Umbilical cord (tissue), 2 donors: ENCODE measurements around the gene PEX26. TPM values are rescaled to one million over a fixed set of nuclear protein-coding genes. Genes with fewer than 3 reads are reported as not detected.
"Not testable (repeated sequence)": the region's sequence is repeated elsewhere in the genome, so short reads cannot be mapped to it uniquely, and the experiment has no call there.

ENCODE experiments used
- DNase-seq: peaks from one replicate; pipeline ENCODE4 v3.0.0-alpha.2; 2015; ENCODE audit warnings: low spot score
- total RNA-seq: library from RNA; depleted of rRNA; stranded (reverse); fragments of >200 nt; gene quantifications from one replicate; pipeline ENCODE4 v1.2.3, GENCODE V29; 2014; ENCODE audit warnings: low replicate concordance; ENCODE audit not compliant: insufficient read depth

The PEX26 gene
- total RNA-seq, 1 donor from 2014 or later = 7.7 TPM

- DNase-seq = not testable (repeated sequence)
Observed at GRCh38 chr22:18071307-18071967, 6.4 kb upstream of the PEX26 start.

DNA sequence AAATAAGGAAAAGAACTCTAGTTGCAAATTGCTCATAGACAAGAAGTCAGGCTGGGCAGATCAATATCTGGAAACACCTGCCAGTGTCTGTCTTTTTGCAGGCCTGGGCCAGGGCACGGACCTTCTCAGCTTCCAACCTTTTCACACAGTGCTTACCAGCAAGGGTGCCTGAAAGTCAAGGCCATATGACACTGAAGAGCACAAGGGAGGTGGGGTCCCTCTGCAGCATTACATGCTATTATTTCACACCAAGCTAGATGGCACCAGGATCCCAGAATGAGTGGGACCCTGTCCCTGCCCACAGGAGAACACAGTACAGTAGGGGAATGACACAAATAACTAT is 5.9 kb upstream of the PEX26 start:
- no peak for DNase-seq

GRCh38 chr22:18073467-18073866 is 4.3 kb upstream of the PEX26 start:
- DNase-seq = no peak

DNA sequence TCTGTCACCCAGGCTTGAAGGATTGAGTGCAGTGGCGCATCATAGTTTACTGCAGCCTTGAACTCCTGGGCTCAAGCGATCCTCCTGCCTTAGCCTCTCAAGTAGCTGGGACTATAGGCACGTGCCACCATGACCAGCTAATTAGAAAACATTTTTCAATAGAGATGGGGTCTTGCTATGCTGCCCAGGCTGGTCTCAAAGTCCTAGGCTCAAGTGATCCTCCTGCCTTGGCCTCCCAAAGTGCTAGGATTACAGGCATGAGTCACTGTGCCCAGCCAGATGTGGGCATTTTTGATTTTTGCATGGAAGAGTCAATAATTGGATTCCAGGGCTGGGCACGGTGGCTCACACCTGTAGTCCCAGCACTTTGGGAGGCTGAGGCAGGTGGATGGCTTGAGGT is 3.9 kb upstream of the PEX26 start:
- DNase-seq = not testable (repeated sequence)

DNA sequence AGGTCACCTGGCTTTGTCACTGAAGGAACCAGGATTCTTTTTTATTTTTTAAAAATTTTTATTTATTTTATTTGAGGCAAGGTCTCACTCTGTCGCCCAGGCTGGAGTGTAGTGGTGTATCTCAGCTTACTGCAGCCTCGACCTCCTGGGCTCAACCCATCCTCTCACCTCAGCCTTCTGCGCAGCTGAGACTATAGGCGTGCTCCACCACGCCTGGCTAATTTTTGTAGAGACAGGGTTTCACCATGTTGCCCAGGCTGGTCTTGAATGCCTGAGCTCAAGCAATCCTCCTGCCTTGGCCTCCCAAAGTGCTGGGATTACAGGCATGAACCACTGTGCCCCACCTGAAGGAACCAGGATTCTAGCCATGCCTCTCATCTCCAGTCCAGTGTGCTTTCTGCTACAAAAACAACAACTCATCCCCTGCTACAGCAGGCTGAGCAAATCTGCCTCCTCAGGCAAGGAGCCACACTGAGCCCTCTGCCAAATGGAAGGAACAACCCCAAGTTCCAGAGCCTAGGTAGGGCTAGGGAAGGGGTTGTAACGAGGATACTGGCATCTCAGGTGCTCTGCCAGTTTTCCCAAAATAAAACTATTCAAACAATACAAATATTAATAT is 2.6 kb upstream of the PEX26 start:
- no peak for DNase-seq

DNA sequence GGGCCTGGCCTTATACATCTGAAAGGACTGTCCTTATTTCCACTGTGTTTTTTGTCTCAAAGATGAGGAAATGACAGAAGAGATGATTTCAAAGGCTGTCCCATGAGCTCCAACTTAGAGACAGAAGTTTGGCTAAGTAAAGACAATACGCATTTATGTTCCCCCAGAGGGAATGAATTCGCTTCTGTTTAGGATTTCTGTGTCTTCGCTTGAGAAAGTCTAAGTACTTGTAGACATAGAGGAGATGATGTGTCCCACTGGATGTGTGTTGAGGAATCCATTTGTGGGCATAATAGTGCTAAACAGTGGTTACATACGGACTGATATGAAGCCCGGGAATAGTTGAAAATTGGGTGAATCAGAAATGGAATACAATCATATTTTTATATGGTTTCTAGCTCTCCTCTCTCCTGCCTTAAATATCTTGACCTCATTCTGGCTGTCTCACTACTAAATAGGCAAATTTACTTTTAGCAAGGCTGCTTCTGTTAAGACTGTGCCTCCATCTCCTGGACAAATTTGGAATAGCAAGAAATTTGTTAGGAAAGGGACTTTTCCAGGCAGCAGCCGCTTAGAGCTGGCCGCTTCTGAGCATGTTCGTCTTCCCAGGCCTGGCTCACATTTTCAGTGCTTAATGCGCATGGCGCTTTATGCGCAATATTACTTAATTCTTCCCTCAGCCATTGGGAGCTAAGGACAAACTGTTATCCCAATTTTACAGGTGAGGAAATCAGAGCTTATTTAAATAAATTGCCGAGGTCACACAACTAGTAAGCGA is 1.9 kb upstream of the PEX26 start:
- DNase-seq = peak; percentile 96

GRCh38 chr22:18077087-18077638 is 627 bp upstream of the PEX26 start:
- no peak for DNase-seq

- no peak for DNase-seq
Observed at GRCh38 chr22:18078329-18079041, 695 bp downstream of the PEX26 start.

GRCh38 chr22:18079706-18080233 is 2.0 kb downstream of the PEX26 start:
- DNase-seq = no peak

DNA sequence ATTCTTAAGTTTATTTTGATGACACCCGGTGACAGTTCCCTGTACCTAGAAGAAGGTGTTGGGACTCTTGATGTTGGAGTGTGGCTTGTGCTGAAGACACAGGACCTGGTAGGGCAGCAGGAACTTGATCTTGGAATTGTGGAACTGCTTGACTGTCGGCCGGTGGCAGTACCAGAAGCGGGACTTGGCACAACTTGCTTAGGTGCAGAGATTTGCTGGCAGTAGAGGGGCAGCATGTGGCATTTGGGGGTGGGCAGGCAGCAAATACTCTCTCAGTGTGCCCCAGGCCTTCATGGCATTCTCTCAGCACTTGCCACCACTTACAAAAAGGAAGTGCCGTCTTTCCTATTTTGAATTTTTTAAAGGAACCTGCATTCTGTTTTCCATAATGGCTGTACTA is 3.6 kb downstream of the PEX26 start:
- no peak for DNase-seq

- no peak for DNase-seq
Observed at GRCh38 chr22:18082467-18082866, 4.7 kb downstream of the PEX26 start.

- no peak for DNase-seq
Observed at GRCh38 chr22:18083406-18083805, 5.6 kb downstream of the PEX26 start.

- DNase-seq = no peak
Observed at GRCh38 chr22:18085188-18085587, 7.4 kb downstream of the PEX26 start.

DNA sequence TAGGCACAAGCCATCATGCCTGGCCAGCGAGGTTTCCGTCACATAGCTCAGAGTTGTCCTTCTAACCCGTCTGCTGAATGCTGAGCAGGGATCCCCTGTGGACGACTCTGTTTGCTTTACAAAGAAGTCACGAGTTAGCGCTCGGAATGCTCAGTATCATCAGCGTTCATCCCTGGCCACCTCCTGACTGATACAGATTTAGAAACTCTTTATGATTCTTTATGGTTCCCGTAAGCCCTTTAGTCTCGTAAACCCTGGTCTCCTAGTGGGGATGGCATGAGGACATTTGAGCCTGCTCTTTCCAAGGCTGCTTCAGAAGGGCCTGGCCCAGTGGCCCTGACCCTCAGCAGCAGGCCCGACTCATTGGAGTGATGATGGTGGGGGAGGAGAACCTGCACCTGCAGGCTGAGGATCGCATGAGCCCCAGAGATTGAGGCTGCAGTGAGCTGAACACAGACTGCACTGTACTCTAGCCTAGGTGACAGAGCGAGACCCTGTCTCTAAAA is 9.6 kb downstream of the PEX26 start:
- DNase-seq = no peak

- DNase-seq = no peak
Observed at GRCh38 chr22:18088825-18089568, 11.2 kb downstream of the PEX26 start.

DNA sequence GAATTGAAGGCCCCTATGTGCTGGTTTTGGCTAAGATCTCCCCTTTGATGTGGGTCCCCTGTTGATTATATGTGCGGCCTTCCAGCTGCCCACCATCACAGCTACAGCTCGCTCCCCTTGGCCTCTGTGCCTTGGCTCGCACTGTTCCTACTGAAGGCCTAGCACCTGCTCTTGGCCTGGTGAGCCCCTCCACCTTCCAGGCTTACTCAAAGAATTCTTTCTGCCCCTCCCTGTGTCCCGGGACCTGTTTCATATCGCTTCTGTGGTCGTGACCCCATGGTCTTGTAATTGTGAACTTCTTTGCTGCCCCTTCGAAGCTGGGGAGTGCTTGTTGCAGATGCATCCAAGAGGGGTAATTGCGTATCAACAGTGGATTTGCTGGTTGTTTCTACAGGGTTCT is 12.5 kb downstream of the PEX26 start:
- DNase-seq = no peak

DNA sequence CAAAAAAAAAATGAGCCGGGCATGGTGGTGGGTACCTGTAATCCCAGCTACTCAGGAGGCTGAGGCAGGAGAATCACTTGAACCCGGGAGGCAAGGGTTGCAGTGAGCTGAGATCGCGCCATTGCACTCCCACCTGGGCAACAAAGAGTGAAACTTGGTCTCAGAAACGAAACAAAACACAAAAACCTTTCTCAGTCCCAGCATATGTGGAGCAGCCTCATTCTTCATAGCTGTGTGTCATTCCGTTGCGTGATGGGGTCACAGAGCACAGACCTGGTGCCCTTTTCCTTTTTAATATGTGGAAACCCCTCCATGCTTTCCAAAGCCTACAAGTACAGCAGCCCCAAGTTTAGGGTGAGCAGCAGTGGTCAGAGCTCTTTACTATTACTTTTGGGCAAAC is 13.7 kb downstream of the PEX26 start:
- DNase-seq = no peak

GRCh38 chr22:18091916-18092526 is 14.2 kb downstream of the PEX26 start:
- DNase-seq = no peak

GRCh38 chr22:18093661-18094060 is 15.9 kb downstream of the PEX26 start:
- DNase-seq = no peak

DNA sequence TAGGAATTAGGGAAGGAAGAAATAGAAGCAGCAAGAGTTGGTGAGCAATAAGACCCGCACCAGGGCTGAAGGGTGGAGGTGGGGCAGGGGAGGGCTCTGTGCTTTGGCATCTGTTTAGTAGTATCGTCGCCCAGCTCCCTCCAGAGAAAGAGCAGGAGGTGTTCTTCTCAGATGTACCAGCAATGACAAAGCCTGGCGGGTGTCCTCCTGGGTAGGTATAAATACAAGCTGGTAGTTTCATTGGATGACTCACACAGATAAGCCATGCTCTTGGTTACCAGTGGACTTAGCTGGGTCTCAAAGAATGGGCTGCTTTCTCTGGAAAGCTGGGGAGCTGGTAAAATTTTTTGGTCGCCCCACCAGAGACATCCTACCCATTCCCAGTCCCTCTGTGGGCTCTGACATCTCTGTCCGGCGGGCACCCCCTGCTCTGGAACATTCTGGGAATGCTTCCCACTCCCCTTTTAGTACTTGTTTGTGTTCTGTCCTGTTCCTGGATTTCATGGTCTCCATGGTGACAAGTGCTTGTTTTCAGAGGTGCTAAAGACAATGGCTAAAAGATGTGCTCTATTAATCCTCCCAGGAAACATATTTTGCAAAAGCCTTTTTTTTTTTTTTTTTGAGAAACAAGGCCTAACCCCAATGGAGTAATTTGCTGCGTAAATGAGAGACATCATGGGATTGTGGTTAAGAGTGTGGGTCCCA is 17.5 kb downstream of the PEX26 start:
- no peak for DNase-seq
